ENCODE data around the gene CTXN3.

CTXN3 gene

DNA sequence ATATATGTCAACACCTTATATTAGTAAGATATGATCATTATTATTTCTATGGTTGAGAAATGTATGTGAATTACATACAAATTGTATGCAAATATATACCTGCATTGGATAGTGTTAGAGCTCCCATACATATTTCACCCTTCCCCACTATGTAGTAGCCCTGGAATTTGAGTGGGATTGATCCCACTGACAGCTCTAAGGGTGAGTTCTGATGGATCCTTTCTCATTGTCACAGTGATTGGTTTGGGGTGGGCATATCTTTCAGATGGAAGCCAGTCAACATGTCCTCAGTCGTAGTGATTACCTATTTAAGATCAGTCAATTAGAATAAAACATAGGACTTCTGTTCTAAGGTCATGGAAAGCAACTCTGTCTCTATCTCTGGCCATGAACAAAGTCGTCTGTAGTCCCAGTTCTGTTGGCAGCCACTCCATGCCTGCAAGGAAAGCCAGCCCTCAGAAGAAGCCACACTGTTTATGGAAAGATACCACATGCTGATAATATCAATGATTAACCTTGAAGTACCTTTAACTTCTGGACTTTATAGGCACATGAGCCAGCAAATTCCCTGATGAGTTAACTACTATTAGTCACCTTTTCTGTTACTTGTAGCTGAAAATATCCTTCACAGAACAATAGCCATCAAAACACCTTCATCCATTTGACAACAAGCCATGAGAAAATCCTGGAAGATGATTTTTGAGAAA lies 49.2 kb downstream of the CTXN3 start:
- DNase-seq (ENCODE audit: low read depth, low spot score) = no peak

DNA sequence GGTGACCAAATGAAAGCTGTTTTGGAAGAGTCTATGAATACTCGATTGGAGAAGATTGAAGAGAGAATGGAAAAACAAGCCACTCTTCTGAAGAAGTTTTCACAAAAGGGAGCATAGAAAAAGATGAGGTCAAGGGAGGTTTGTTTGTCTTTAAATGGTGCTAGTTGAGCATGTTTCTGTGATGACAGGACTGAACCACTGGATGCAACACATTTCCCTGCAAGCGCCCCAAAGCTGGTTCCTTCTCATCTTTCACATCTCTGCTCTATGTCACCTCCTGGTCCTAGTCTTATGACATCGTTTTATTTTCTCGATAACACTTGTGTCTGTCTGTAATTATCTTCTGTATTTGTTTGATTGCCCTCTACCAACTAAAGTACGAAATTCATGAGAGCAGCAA lies 50.5 kb downstream of the CTXN3 start:
- no peak for DNase-seq (ENCODE audit: low read depth, low spot score)

DNA sequence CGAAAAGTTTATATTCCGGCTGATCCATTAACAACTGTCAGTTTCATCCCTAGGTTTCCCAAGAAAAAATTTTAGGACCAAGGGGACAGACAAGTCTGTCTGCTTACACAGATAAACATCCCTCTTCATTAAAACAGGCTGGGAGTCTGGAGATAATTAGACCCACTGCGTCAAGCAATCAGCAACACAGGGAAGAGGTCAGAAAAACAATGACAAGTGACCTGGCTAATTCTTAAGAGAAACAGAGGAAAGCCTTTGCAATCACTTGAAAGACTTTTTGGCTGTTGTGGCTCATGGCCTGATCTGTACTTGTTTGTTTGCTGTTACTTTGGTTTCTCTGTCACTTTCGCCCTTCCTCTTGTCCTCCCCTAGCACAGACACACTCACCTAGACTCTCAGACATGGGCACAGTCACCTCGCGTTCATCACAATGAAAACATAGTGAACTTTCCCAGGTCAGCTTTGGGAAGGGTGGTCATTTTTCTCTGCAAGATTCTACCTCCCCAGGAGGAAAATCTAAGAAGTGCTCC lies 51.4 kb downstream of the CTXN3 start:
- no peak for DNase-seq (ENCODE audit: low read depth, low spot score)

DNA sequence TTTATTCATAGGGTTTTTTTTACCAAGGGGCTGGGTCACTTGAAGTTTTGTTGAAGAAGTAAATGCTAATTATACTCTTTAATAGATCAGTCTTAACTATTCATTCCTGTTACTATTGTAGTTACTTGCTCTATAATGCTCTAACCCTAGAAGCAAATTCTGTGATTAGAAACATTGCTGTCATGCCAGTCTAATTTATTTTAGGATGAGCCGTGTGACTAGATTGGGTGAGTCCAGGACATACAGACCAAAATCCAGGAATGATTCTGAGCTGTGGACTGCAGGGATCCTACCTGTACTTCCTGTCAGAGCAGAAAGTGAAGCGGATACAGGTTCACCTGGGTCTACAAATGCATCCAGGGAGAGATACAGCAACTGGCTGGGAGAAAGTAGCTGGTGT lies 53.6 kb downstream of the CTXN3 start:
- no peak for DNase-seq (ENCODE audit: low read depth, low spot score)

DNA sequence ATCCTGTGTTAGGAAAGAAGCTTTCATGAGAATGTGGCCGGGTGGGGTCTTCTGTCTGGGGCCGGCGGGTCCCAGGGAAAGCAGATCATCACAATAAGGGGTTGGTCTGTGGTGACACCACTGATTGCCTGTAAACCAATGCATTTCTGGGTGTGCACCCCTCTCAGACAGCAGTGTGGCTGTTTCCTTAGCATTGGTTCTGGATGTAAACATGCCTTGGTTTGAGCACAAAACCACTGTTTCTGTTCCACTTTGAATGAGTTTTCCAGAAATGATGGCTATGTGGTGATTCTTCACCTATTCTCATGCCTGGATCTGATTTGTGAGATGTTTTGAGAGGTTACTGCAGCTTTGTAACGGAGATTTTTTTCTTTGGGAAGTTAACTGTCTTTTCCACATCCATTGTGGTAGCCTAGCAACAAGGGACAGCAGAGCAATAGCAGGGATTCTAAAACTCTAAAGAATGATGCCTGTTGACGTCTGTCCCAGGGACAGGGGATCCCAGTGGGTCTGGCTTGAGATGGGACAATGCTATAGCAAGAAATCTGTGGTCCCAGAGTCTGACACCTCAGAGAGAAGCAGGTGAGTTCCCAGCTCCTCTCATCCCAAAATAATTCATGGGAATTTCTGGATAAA lies 54.2 kb downstream of the CTXN3 start, which contains the start of gene CCDC192:
Gene CCDC192 (plus strand): TSS at position 466 of the 636 bp plus-strand sequence. CDS start 55 bp downstream, at position 521.
- no peak for DNase-seq (ENCODE audit: low read depth, low spot score)

DNA sequence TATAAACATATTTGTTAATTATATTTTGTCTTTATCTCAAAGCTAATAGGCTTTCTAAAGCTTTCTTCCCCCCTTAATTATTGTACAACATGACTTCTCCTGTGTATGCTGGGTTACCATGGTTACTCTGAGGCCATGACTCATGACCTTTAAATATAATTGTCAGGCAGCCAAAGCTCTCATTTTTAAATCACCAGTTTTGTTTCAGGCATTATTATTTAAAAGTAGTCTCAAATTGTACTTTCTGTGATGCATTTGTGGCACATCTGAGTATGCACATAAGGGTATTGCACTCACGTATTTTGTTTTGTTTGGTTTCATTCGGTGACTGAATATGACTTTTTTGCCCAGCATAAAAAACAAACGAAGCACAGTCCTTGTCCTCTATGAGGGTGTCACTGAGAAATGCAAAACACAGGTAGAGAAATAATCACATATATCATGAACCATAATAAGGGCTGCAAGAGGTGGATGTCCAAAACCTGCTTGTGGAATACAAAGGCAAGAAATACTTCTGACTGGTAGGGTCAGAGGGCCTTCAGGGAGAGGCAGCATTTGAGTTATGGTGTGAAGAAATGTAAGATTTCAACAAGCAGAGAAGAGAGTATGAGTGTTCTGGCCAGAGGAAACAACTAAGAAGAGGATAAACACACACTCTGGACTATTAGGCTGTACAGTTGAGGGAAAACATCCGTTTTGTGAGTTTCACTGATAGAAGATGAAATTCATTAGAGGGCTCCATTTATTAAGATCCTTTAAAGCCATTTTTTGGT lies 56.4 kb downstream of the CTXN3 start:
- no peak for DNase-seq (ENCODE audit: low read depth, low spot score)

DNA sequence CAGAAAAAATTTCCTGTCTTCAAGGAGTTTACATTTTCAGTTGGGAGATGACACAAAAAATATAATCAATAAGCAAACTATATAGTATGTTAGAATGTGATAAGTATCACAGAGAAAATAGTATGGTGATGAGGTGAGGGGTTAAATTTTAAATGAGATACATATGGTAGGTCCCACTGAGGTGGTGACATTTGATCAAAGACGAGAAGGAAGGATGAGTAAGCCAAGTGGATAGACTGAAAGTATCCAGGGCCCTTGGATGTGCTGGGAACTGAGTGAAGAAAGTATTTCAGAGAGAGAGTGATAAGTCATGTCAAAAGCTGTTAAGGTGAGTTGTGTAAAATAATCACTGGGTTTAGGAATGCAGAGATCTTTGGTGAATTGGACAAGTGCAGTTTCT lies 57.8 kb downstream of the CTXN3 start:
- no peak for DNase-seq (ENCODE audit: low read depth, low spot score)

DNA sequence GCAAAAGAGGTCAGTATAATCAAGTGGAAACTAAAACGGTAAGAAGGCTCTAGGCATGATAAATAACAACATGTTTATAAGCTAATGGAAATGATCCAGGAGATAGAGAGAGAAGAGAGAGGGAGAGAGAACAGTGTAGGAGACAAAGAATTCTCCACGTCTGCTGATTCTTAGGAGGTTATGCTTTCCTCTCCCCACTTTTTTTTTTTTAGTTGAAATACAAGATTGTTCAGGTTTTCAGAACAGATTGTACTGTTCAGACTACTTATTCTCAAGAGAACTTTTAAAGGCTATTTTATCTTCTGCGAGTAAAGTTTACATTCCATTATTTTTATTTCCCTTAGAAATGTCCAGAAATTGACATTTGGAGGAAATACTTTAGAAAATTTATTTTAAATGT lies 58.3 kb downstream of the CTXN3 start:
- no peak for DNase-seq (ENCODE audit: low read depth, low spot score)
